ENCODE data around the gene LGR4. TPM values are rescaled to one million over a fixed set of nuclear protein-coding genes. Genes with fewer than 3 reads are reported as not detected.

The LGR4 gene
- total and polyA plus RNA-seq, 3 donors from 2014 or later = 33.0 to 120 (median 95.9) TPM

DNA sequence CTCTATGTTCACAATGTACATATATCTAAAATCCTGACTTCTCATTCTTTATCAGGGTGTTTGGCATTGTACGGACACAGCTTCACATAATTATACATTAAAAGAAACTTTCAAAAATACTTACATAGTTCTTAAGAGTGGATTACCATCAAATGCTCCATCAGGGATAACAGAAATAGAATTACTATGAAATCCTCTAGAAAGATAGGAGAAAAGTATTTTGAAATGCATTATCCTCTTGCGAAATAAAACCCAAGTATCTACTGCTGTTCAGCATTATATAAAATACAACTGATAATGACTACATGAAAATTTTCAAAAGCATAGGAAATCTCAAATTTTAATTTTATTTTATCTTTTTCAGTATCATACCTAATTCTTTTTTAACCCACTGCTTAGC, 91.8 kb downstream of the LGR4 start:
- no peaks in the 10 kb centered on the region for H3K4me1 ChIP-seq
- no peak overlapping the region for H3K4me3 ChIP-seq
- TF ChIP-seq, protein P1, sequence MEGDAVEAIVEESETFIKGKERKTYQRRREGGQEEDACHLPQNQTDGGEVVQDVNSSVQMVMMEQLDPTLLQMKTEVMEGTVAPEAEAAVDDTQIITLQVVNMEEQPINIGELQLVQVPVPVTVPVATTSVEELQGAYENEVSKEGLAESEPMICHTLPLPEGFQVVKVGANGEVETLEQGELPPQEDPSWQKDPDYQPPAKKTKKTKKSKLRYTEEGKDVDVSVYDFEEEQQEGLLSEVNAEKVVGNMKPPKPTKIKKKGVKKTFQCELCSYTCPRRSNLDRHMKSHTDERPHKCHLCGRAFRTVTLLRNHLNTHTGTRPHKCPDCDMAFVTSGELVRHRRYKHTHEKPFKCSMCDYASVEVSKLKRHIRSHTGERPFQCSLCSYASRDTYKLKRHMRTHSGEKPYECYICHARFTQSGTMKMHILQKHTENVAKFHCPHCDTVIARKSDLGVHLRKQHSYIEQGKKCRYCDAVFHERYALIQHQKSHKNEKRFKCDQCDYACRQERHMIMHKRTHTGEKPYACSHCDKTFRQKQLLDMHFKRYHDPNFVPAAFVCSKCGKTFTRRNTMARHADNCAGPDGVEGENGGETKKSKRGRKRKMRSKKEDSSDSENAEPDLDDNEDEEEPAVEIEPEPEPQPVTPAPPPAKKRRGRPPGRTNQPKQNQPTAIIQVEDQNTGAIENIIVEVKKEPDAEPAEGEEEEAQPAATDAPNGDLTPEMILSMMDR (IDR thresholded peaks at IDR 0.05) = no peak
- no peak for TF ChIP-seq POLR2A (IDR thresholded peaks at IDR 0.05)
- intact Hi-C loops (cut with DNase I; ENCODE audit: low total_unique reads) = no loop called here
- no peaks in the 10 kb centered on the region for H3K9me3 ChIP-seq
- 91 to 98% methylated on average over 2 of the region's 2 CpGs for WGBS, 2 donors
- H3K27ac ChIP-seq = no peak overlapping the region
- no peak for DNase-seq
- peaks cover 2% of the 10 kb centered on the region for H3K36me3 ChIP-seq (ENCODE audit: low read depth, missing control alignments)
- no peaks in the 10 kb centered on the region for H3K27me3 ChIP-seq

DNA sequence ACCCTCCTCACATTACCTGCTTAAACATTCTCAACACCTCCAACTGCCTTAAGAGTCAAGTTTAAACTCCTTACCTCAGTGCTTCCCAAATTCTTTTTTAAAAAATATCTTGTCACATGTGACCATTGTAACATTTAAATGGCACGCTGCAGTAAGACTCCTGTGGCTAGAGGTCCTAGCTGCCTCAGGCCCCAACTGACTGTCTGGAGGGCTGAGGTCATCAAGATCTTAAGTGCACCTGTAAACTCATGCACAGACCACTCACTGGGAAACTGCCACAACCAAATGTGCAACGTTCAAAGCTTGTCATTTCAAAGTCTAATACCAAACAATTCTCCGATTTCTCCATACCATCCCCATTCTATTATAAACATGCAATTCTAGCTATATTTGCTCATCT, 93.1 kb downstream of the LGR4 start:
- intact Hi-C loops (cut with DNase I; ENCODE audit: low total_unique reads) = no loop called here
- no peaks in the 10 kb centered on the region for H3K27me3 ChIP-seq
- no peak for TF ChIP-seq POLR2A (IDR thresholded peaks at IDR 0.05)
- TF ChIP-seq, protein P1 (IDR thresholded peaks at IDR 0.05) = no peak
- H3K36me3 ChIP-seq (ENCODE audit: low read depth, missing control alignments) = peaks cover 2% of the 10 kb centered on the region
- no peak for DNase-seq
- no peaks in the 10 kb centered on the region for H3K4me1 ChIP-seq
- H3K4me3 ChIP-seq = no peak overlapping the region
- 82 to 90% methylated on average over 3 of the region's 3 CpGs for WGBS, 2 donors
- no peaks in the 10 kb centered on the region for H3K9me3 ChIP-seq
- no peak overlapping the region for H3K27ac ChIP-seq

DNA sequence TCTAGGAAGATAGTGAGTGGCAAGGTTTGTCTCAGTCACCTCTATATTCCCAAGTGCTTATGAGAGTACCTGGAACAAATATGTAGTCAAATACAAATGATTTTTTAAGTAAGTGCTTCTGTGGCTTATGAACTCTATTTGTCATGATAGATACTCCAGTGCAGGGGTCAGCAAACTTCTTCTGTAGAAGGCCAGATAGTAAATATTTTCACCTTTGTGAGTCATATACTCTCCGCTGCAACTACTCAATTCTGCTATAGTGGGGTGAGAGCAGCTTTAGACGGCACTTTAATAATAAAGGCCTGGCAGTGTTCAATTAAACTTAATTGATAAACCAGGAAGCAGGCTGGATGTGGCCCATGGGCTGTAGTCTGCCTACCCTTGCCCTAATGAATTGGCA, 97.2 kb downstream of the LGR4 start:
- H3K27me3 ChIP-seq = no peaks in the 10 kb centered on the region
- no peak for DNase-seq
- TF ChIP-seq, protein P1 (IDR thresholded peaks at IDR 0.05) = no peak
- no peak for TF ChIP-seq POLR2A (IDR thresholded peaks at IDR 0.05)
- intact Hi-C loops (cut with DNase I; ENCODE audit: low total_unique reads) = no loop called here
- no peak overlapping the region for H3K4me3 ChIP-seq
- no peaks in the 10 kb centered on the region for H3K9me3 ChIP-seq
- no peak overlapping the region for H3K27ac ChIP-seq
- 91 to 93% methylated on average over 2 of the region's 2 CpGs for WGBS, 2 donors
- peaks cover 2% of the 10 kb centered on the region for H3K36me3 ChIP-seq (ENCODE audit: low read depth, missing control alignments)
- no peaks in the 10 kb centered on the region for H3K4me1 ChIP-seq

DNA sequence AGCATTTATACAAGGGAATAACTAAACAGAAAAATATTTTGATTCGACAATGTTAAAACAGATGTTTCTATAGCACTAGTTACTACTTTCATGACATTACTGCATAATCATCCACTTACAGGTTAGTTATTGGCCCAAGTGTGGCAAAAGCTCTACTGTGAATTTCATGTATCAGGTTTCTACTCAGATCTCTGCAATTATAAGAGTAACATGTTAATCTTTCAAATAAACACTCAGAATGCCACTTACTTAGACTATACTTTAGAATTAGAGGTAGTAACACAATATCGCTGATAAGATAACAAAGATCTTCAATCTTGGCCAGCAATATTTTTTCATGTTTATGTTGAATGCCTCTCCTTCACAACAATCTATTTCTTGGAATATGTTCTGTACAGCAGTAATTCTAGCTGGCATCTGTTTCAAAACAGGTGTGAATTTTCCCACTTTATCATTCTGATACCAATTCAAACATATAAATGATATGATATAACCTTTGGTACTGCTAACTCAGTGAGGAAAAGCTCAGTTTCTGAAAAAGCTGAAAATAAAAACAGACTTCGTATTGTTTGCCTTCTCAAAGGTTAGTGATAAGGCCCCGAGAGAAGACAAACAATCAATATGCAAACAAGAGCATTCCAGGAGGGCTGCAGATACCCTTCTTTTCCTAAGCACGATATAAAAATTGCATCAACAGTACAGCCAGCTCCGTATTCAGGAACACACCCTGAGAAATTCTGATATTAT, 98.6 kb downstream of the LGR4 start:
- WGBS, 2 donors = 72 to 88% methylated on average over 6 of the region's 6 CpGs

More for the DNA sequence above, 98.6 kb downstream of the LGR4 start:
- DNase-seq = no peak
- Histone ChIP-seq H3K4me1 (no peaks in the 10 kb centered on the region), H3K36me3 (ENCODE audit: low read depth, missing control alignments) (peaks cover 2% of the 10 kb centered on the region), H3K9me3 (no peaks in the 10 kb centered on the region), H3K27me3 (no peaks in the 10 kb centered on the region), H3K4me3 (no peak overlapping the region), H3K27ac (no peak overlapping the region)
- intact Hi-C loops (cut with DNase I; ENCODE audit: low total_unique reads) = no loop called here
- TF ChIP-seq, protein P1 (IDR thresholded peaks at IDR 0.05) = no peak
- TF ChIP-seq POLR2A (IDR thresholded peaks at IDR 0.05) = no peak

All from testis (tissue), 3 donors.